Measurements from ENCODE around the gene HAPLN1. TPM values are rescaled to one million over a fixed set of nuclear protein-coding genes. Genes with fewer than 3 reads are reported as not detected.

The HAPLN1 gene
- total RNA-seq, 5 donors from 2014 or later (not counting 1 experiment from before 2014, with no cell fraction given): not detected

GRCh38 chr5:83662558-83662957 lies 58.1 kb downstream of the HAPLN1 start:
- DNase-seq (no peak), ATAC-seq (replicated peaks in 1 of 4) (no peak)
- no peak overlapping the region for H3K27ac ChIP-seq (ENCODE audit: low read length)
- no peaks in the 10 kb centered on the region for H3K27me3 Mint-ChIP-seq
- H3K27ac Mint-ChIP-seq: no peak overlapping the region
- H3K4me3 Mint-ChIP-seq: no peak overlapping the region
- no peaks in the 10 kb centered on the region for H3K27me3 ChIP-seq (replicated peaks in 1 of 2; ENCODE audit: control insufficient read depth in 2 of 2, extremely low read depth in 1 of 2, insufficient read depth in 2 of 2, low read length in 1 of 2)
- no peaks in the 10 kb centered on the region for H3K9me3 ChIP-seq
- H3K4me1 ChIP-seq (ENCODE audit: control insufficient read depth in 1 of 2, extremely low read depth in 1 of 2, insufficient read depth in 2 of 2, low read length in 2 of 2): no peaks in the 10 kb centered on the region
- CTCF ChIA-PET: interaction anchor here in 1 of 2 donors (0.6 kb wide), 1 partner anchor 101 kb away, joined by 3 read pairs; no protein-coding TSS in a partner anchor
- no peak overlapping the region for H3K4me3 ChIP-seq (ENCODE audit: control insufficient read depth in 1 of 2, extremely low read depth in 1 of 2, low read length in 1 of 2)
- no CpG with 5 or more reads among the region's 3 CpGs for WGBS (ENCODE audit: insufficient coverage)
- POLR2A ChIA-PET: no interaction called here
- no peaks in the 10 kb centered on the region for H3K36me3 Mint-ChIP-seq
- no peaks in the 10 kb centered on the region for H3K36me3 ChIP-seq (ENCODE audit: control insufficient read depth in 2 of 2, extremely low read depth in 1 of 2, insufficient read depth in 1 of 2, low read length in 1 of 2)
- H3K9me3 Mint-ChIP-seq: no peaks in the 10 kb centered on the region
- H3K4me1 Mint-ChIP-seq: no peaks in the 10 kb centered on the region

GRCh38 chr5:83657807-83658525 lies 62.7 kb downstream of the HAPLN1 start:
- H3K27ac Mint-ChIP-seq: no peak overlapping the region
- H3K4me1 Mint-ChIP-seq: no peaks in the 10 kb centered on the region
- Histone ChIP-seq H3K9me3 (no peaks in the 10 kb centered on the region), H3K27me3 (replicated peaks in 1 of 2; ENCODE audit: control insufficient read depth in 2 of 2, extremely low read depth in 1 of 2, insufficient read depth in 2 of 2, low read length in 1 of 2) (no peaks in the 10 kb centered on the region), H3K4me1 (ENCODE audit: control insufficient read depth in 1 of 2, extremely low read depth in 1 of 2, insufficient read depth in 2 of 2, low read length in 2 of 2) (no peaks in the 10 kb centered on the region), H3K36me3 (ENCODE audit: control insufficient read depth in 2 of 2, extremely low read depth in 1 of 2, insufficient read depth in 1 of 2, low read length in 1 of 2) (no peaks in the 10 kb centered on the region), H3K27ac (ENCODE audit: low read length) (no peak overlapping the region), H3K4me3 (ENCODE audit: control insufficient read depth in 1 of 2, extremely low read depth in 1 of 2, low read length in 1 of 2) (no peak overlapping the region)
- H3K27me3 Mint-ChIP-seq: peaks cover 5 to 6% of the 10 kb centered on the region in 2 donors
- CTCF ChIA-PET: no interaction called here
- POLR2A ChIA-PET: no interaction called here
- no peaks in the 10 kb centered on the region for H3K9me3 Mint-ChIP-seq
- ATAC-seq (replicated peaks in 1 of 4) (no peak), DNase-seq (no peak)
- no peaks in the 10 kb centered on the region for H3K36me3 Mint-ChIP-seq
- no CpG with 5 or more reads among the region's 1 CpG for WGBS (ENCODE audit: insufficient coverage)
- no peak overlapping the region for H3K4me3 Mint-ChIP-seq

GRCh38 chr5:83654427-83654994 lies 66.1 kb downstream of the HAPLN1 start:
- Mint-ChIP-seq H3K27me3 (peaks cover 5 to 6% of the 10 kb centered on the region in 2 donors), H3K4me1 (no peaks in the 10 kb centered on the region), H3K9me3 (no peaks in the 10 kb centered on the region), H3K4me3 (no peak overlapping the region), H3K27ac (no peak overlapping the region), H3K36me3 (no peaks in the 10 kb centered on the region)
- WGBS (ENCODE audit: insufficient coverage): no CpG with 5 or more reads among the region's 1 CpG
- no peak for ATAC-seq (replicated peaks in 1 of 4)
- no peaks in the 10 kb centered on the region for H3K4me1 ChIP-seq (ENCODE audit: control insufficient read depth in 1 of 2, extremely low read depth in 1 of 2, insufficient read depth in 2 of 2, low read length in 2 of 2)
- ChIA-PET POLR2A (no interaction called here), CTCF (no interaction called here)
- H3K36me3 ChIP-seq (ENCODE audit: control insufficient read depth in 2 of 2, extremely low read depth in 1 of 2, insufficient read depth in 1 of 2, low read length in 1 of 2): no peaks in the 10 kb centered on the region
- no peak overlapping the region for H3K4me3 ChIP-seq (ENCODE audit: control insufficient read depth in 1 of 2, extremely low read depth in 1 of 2, low read length in 1 of 2)
- H3K27me3 ChIP-seq (replicated peaks in 1 of 2; ENCODE audit: control insufficient read depth in 2 of 2, extremely low read depth in 1 of 2, insufficient read depth in 2 of 2, low read length in 1 of 2): no peaks in the 10 kb centered on the region
- DNase-seq: no peak
- no peaks in the 10 kb centered on the region for H3K9me3 ChIP-seq
- no peak overlapping the region for H3K27ac ChIP-seq (ENCODE audit: low read length)

- ChIA-PET POLR2A (no interaction called here), CTCF (no interaction called here)
- H3K27ac Mint-ChIP-seq: no peak overlapping the region
- no peaks in the 10 kb centered on the region for H3K9me3 Mint-ChIP-seq
- Histone ChIP-seq H3K27me3 (replicated peaks in 1 of 2; ENCODE audit: control insufficient read depth in 2 of 2, extremely low read depth in 1 of 2, insufficient read depth in 2 of 2, low read length in 1 of 2) (no peaks in the 10 kb centered on the region), H3K36me3 (ENCODE audit: control insufficient read depth in 2 of 2, extremely low read depth in 1 of 2, insufficient read depth in 1 of 2, low read length in 1 of 2) (no peaks in the 10 kb centered on the region), H3K4me3 (ENCODE audit: control insufficient read depth in 1 of 2, extremely low read depth in 1 of 2, low read length in 1 of 2) (no peak overlapping the region), H3K9me3 (no peaks in the 10 kb centered on the region), H3K4me1 (ENCODE audit: control insufficient read depth in 1 of 2, extremely low read depth in 1 of 2, insufficient read depth in 2 of 2, low read length in 2 of 2) (no peaks in the 10 kb centered on the region), H3K27ac (ENCODE audit: low read length) (no peak overlapping the region)
- H3K27me3 Mint-ChIP-seq: peaks cover 5 to 6% of the 10 kb centered on the region in 2 donors
- ATAC-seq (replicated peaks in 1 of 4) (no peak), DNase-seq (no peak)
- H3K36me3 Mint-ChIP-seq: no peaks in the 10 kb centered on the region
- no peaks in the 10 kb centered on the region for H3K4me1 Mint-ChIP-seq
- WGBS (ENCODE audit: insufficient coverage): no CpG with 5 or more reads among the region's 2 CpGs
- no peak overlapping the region for H3K4me3 Mint-ChIP-seq
These were observed 67.0 kb downstream of the HAPLN1 start for GRCh38 chr5:83653669-83654068.

GRCh38 chr5:83645936-83646335 lies 74.7 kb downstream of the HAPLN1 start:
- Histone ChIP-seq H3K27ac (ENCODE audit: low read length) (no peak overlapping the region), H3K9me3 (no peaks in the 10 kb centered on the region), H3K4me3 (ENCODE audit: control insufficient read depth in 1 of 2, extremely low read depth in 1 of 2, low read length in 1 of 2) (no peak overlapping the region), H3K4me1 (ENCODE audit: control insufficient read depth in 1 of 2, extremely low read depth in 1 of 2, insufficient read depth in 2 of 2, low read length in 2 of 2) (no peaks in the 10 kb centered on the region), H3K27me3 (replicated peaks in 1 of 2; ENCODE audit: control insufficient read depth in 2 of 2, extremely low read depth in 1 of 2, insufficient read depth in 2 of 2, low read length in 1 of 2) (no peaks in the 10 kb centered on the region), H3K36me3 (ENCODE audit: control insufficient read depth in 2 of 2, extremely low read depth in 1 of 2, insufficient read depth in 1 of 2, low read length in 1 of 2) (no peaks in the 10 kb centered on the region)
- ATAC-seq (replicated peaks in 1 of 4): no peak
- ChIA-PET CTCF (interaction anchor here in 1 of 2 donors (0.6 kb wide), 1 partner anchor 21 kb away, joined by 4 read pairs; no protein-coding TSS in a partner anchor), POLR2A (no interaction called here)
- Mint-ChIP-seq H3K27me3 (peaks cover 0 to 4% of the 10 kb centered on the region in 2 donors), H3K4me3 (no peak overlapping the region), H3K27ac (no peak overlapping the region), H3K4me1 (no peaks in the 10 kb centered on the region), H3K9me3 (no peaks in the 10 kb centered on the region), H3K36me3 (no peaks in the 10 kb centered on the region)
- no CpG with 5 or more reads among the region's 1 CpG for WGBS (ENCODE audit: insufficient coverage)
- no peak for DNase-seq

- Mint-ChIP-seq H3K27ac (no peak overlapping the region), H3K27me3 (peaks cover 0 to 4% of the 10 kb centered on the region in 2 donors), H3K4me1 (no peaks in the 10 kb centered on the region), H3K36me3 (no peaks in the 10 kb centered on the region), H3K4me3 (no peak overlapping the region), H3K9me3 (no peaks in the 10 kb centered on the region)
- CTCF ChIA-PET: no interaction called here
- no peak overlapping the region for H3K27ac ChIP-seq (ENCODE audit: low read length)
- no peaks in the 10 kb centered on the region for H3K9me3 ChIP-seq
- 92% methylated on average over 14 of the region's 14 CpGs for WGBS (ENCODE audit: insufficient coverage)
- no peak overlapping the region for H3K4me3 ChIP-seq (ENCODE audit: control insufficient read depth in 1 of 2, extremely low read depth in 1 of 2, low read length in 1 of 2)
- no peaks in the 10 kb centered on the region for H3K4me1 ChIP-seq (ENCODE audit: control insufficient read depth in 1 of 2, extremely low read depth in 1 of 2, insufficient read depth in 2 of 2, low read length in 2 of 2)
- no peaks in the 10 kb centered on the region for H3K27me3 ChIP-seq (replicated peaks in 1 of 2; ENCODE audit: control insufficient read depth in 2 of 2, extremely low read depth in 1 of 2, insufficient read depth in 2 of 2, low read length in 1 of 2)
- H3K36me3 ChIP-seq (ENCODE audit: control insufficient read depth in 2 of 2, extremely low read depth in 1 of 2, insufficient read depth in 1 of 2, low read length in 1 of 2): no peaks in the 10 kb centered on the region
- ATAC-seq (replicated peaks in 1 of 4) (no peak), DNase-seq (no peak)
- POLR2A ChIA-PET: no interaction called here
These were observed 76.4 kb downstream of the HAPLN1 start for GRCh38 chr5:83644301-83644700.
